IPS-15b (cell line): ENCODE measurements around the gene TTC23L.
A peak's percentile ranks its signal among the peaks of the same experiment; 100 is the strongest.

Experiments
- H3K27me3 ChIP-seq: one replicate; pipeline ENCODE4 v1.6.1; 2013; ENCODE audit warnings: low read length; ENCODE audit not compliant: control insufficient read depth, insufficient read depth
- H3K36me3 ChIP-seq: one replicate; pipeline ENCODE4 v1.6.1; 2013; ENCODE audit warnings: low read length; ENCODE audit not compliant: control insufficient read depth, insufficient read depth
- H3K4me1 ChIP-seq: one replicate; pipeline ENCODE4 v1.6.1; 2013; ENCODE audit warnings: mild to moderate bottlenecking, low read length; ENCODE audit not compliant: control insufficient read depth, insufficient read depth
- H3K4me3 ChIP-seq: one replicate; pipeline ENCODE4 v1.5.1; 2013; ENCODE audit warnings: low read depth, low read length
- H3K9ac ChIP-seq: one replicate; pipeline ENCODE4 v1.6.1; 2013; ENCODE audit warnings: low read depth, mild to moderate bottlenecking, low read length
- H3K9me3 ChIP-seq: one replicate; pipeline ENCODE4 v1.6.1; 2013; ENCODE audit warnings: mild to moderate bottlenecking, low read length; ENCODE audit not compliant: control insufficient read depth, insufficient read depth

The TTC23L gene, protein sequence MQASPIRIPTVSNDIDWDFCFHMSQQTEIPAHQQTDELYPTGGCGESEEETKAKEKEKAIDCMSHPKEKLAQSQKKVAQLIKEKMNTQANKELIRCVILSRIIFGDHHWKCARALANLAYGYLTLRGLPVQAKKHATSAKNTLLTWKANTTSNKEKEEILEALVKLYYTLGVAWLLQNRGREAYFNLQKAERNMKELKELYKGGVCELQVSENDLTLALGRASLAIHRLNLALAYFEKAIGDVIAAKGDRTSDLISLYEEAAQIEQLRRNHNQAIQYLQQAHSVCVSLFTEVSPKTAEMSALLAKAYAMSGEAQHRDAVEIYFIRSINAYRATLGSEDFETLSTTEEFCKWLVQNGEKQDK

GRCh38 chr5:34838785-34839714, at the start of gene TTC23L:
Gene TTC23L (plus strand): TSS chr5:34839164. CDS start chr5:34840672, 1,508 bp downstream.
- Histone ChIP-seq H3K27me3 (no peaks in the 10 kb centered on the region), H3K9ac (peak within 1 kb of the TSS; percentile 71), H3K36me3 (no peaks in the 10 kb centered on the region), H3K9me3 (no peaks in the 10 kb centered on the region), H3K4me1 (peaks cover 1% of the 10 kb centered on the region), H3K4me3 (peak within 1 kb of the TSS; percentile 75)

- H3K36me3 ChIP-seq, result no peaks in the 10 kb centered on the region
- no peaks in the 10 kb centered on the region for H3K9me3 ChIP-seq
- no peak overlapping the region for H3K9ac ChIP-seq
- no peaks in the 10 kb centered on the region for H3K27me3 ChIP-seq
- no peaks in the 10 kb centered on the region for H3K4me1 ChIP-seq
- H3K4me3 ChIP-seq, result no peak overlapping the region
These were observed 49.3 kb upstream of the TTC23L start for GRCh38 chr5:34789639-34790038.

GRCh38 chr5:34790069-34790468, 48.9 kb upstream of the TTC23L start:
- Histone ChIP-seq H3K4me3 (no peak overlapping the region), H3K9me3 (no peaks in the 10 kb centered on the region), H3K9ac (no peak overlapping the region), H3K36me3 (no peaks in the 10 kb centered on the region), H3K27me3 (no peaks in the 10 kb centered on the region), H3K4me1 (no peaks in the 10 kb centered on the region)

DNA sequence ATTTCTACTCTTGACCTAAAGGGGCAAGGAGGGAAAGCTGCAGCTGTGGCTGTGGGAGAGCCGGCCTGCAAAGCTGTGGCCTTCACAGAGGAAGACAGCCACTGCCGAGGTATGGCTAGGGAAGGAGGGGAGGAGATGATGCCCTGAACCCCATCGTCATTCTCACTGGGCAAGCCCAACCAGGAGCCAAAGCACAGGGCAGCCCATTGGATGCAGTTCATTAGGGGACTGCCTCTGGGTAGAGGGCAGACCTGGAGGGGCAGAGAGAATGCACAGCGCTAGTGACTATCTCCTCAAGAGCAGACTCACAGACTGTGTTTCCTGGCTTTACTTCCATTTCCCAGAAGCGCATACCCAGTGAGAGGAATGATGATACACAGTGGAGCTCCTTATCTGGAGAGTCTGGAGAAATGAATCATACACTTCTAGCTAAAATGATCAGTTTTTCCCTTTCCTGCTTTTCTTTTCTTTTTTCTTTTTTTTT, 47.2 kb upstream of the TTC23L start:
- H3K9ac ChIP-seq, result no peak overlapping the region
- H3K9me3 ChIP-seq, result no peaks in the 10 kb centered on the region
- H3K36me3 ChIP-seq, result no peaks in the 10 kb centered on the region
- H3K4me3 ChIP-seq, result no peak overlapping the region
- no peaks in the 10 kb centered on the region for H3K27me3 ChIP-seq
- H3K4me1 ChIP-seq, result no peaks in the 10 kb centered on the region

- H3K36me3 ChIP-seq, result peaks cover 16% of the 10 kb centered on the region
- H3K4me3 ChIP-seq, result no peak overlapping the region
- no peaks in the 10 kb centered on the region for H3K9me3 ChIP-seq
- peaks cover 13% of the 10 kb centered on the region for H3K4me1 ChIP-seq
- H3K27me3 ChIP-seq, result no peaks in the 10 kb centered on the region
- no peak overlapping the region for H3K9ac ChIP-seq
These were observed 36.0 kb upstream of the TTC23L start for GRCh38 chr5:34802834-34803563.

DNA sequence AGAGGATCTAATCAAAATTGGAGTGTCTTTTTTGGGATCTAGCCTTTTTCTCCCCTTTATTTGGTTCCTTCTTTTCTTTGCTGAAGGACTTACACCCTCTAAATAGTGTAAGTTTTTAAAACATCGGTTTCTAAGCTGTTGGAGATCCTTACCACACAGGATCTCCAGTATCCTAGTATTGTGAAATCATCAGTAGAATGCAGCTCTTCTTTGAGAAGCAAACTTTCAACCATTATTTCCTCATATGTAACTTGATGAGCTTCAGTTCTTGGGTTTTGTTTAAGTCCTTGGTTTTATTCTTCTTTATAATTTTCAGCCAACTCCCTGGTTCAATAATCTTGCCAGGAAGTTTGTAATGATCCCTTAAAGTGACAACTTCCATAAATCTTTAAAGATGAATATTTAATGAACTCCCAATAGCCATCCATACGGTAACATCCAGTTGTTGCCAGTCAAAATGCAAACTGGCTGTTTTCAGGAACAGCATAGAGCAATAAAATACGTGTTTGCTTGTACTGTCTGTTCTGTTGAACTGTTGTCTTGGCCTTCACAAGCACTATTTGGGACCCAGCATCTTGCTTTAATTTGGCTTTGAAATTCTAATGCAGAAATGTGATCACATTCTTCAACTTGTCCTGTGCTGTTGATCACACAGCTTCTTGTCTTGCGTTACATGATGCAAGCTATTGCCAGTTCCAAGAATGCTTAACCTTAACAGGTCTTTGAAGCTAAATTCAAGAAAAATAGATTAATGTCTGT, 34.8 kb upstream of the TTC23L start:
- H3K27me3 ChIP-seq, result no peaks in the 10 kb centered on the region
- no peaks in the 10 kb centered on the region for H3K9me3 ChIP-seq
- no peak overlapping the region for H3K4me3 ChIP-seq
- H3K9ac ChIP-seq, result no peak overlapping the region
- H3K4me1 ChIP-seq, result peaks cover 13% of the 10 kb centered on the region
- peaks cover 6% of the 10 kb centered on the region for H3K36me3 ChIP-seq

GRCh38 chr5:34804913-34805312, 34.1 kb upstream of the TTC23L start:
- Histone ChIP-seq H3K27me3 (no peaks in the 10 kb centered on the region), H3K4me1 (peaks cover 13% of the 10 kb centered on the region), H3K36me3 (peaks cover 5% of the 10 kb centered on the region), H3K4me3 (no peak overlapping the region), H3K9me3 (no peaks in the 10 kb centered on the region), H3K9ac (no peak overlapping the region)

DNA sequence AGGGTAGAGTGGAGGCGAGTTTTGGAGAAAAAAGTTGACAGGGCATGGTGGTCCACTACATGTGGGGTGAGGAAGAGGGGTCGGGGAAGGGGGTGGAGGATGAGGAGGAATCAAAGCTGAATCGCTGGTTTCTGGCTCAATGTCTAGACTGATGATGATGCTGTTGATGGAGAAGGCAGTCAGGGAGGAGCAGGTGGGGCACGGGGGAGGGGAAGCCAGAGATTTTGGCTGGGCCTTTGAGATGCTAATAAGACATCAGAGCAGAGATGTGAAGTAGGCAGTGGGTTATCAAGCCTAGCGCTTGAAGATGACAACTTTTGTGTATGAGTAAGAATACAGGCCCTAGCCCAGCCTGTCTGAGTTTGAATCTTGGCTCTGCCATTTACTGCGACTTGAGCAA, 32.4 kb upstream of the TTC23L start:
- no peaks in the 10 kb centered on the region for H3K27me3 ChIP-seq
- H3K4me1 ChIP-seq, result peaks cover 13% of the 10 kb centered on the region
- no peaks in the 10 kb centered on the region for H3K9me3 ChIP-seq
- H3K9ac ChIP-seq, result no peak overlapping the region
- H3K4me3 ChIP-seq, result no peak overlapping the region
- peaks cover 9% of the 10 kb centered on the region for H3K36me3 ChIP-seq

DNA sequence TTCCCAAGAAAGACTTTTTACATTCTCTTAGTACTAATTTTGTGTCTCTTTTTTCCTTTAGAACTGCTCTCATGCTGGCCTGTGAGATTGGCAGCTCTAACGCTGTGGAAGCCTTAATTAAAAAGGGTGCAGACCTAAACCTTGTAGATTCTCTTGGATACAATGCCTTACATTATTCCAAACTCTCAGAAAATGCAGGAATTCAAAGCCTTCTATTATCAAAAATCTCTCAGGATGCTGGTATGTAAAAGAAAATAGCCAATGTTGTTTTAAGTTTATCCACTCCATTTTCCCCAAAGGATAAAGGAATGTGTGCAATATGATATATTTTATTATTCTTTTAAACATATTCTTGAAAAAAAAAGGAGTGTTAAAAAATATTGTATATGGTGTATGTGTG, 27.3 kb upstream of the TTC23L start:
- no peak overlapping the region for H3K9ac ChIP-seq
- no peaks in the 10 kb centered on the region for H3K27me3 ChIP-seq
- H3K9me3 ChIP-seq, result no peaks in the 10 kb centered on the region
- H3K4me3 ChIP-seq, result no peak overlapping the region
- H3K36me3 ChIP-seq, result peaks cover 7% of the 10 kb centered on the region
- peaks cover 5% of the 10 kb centered on the region for H3K4me1 ChIP-seq

GRCh38 chr5:34813509-34813908, 25.5 kb upstream of the TTC23L start:
- Histone ChIP-seq H3K27me3 (no peaks in the 10 kb centered on the region), H3K4me1 (no peaks in the 10 kb centered on the region), H3K9me3 (no peaks in the 10 kb centered on the region), H3K4me3 (no peak overlapping the region), H3K36me3 (peaks cover 7% of the 10 kb centered on the region), H3K9ac (no peak overlapping the region)
